Psoas muscle (tissue), 8 donors: ENCODE results near the gene RPL14. TPM values are rescaled to one million over a fixed set of nuclear protein-coding genes. Genes with fewer than 3 reads are reported as not detected.

ENCODE experiments used
- ATAC-seq, 4 donors: fragments of 200-7000 bp; cut with Tn5 transposase; one replicate each; pipeline ENCODE4 v1.9.1; 2020; ENCODE audit warnings: moderate library complexity in 3 of 4, mild to moderate bottlenecking in 2 of 4
- DNase-seq, 2 donors: peaks; one replicate each; pipeline ENCODE4 v3.0.0-alpha.2; 2020
- H3K27ac ChIP-seq: fragments of 200-600 bp; one replicate; pipeline ENCODE4 v1.8.0; 2022
- H3K27me3 ChIP-seq, 3 donors: fragments of 200-600 bp in 1 of 3; one replicate each; pipeline versions ENCODE4 v1.6.1 to v1.8.0; 2013 to 2022; ENCODE audit warnings: low read length in 2 of 3, mild to moderate bottlenecking in 2 of 3, moderate library complexity in 1 of 3; ENCODE audit not compliant: insufficient read depth in 3 of 3
- H3K36me3 ChIP-seq, 2 donors: fragments of 200-600 bp in 1 of 2; one replicate each; pipeline versions ENCODE4 v1.6.1 to v1.8.0; 2013 to 2022; ENCODE audit warnings: low read depth in 1 of 2, mild to moderate bottlenecking in 1 of 2, moderate library complexity in 1 of 2; ENCODE audit not compliant: insufficient read depth in 1 of 2
- H3K4me1 ChIP-seq: fragments of 200-600 bp; one replicate; pipeline ENCODE4 v1.8.0; 2022
- H3K4me3 ChIP-seq: fragments of 200-600 bp; one replicate; pipeline ENCODE4 v1.8.0; 2022; ENCODE audit warnings: mild to moderate bottlenecking
- H3K9me3 ChIP-seq: fragments of 200-600 bp; one replicate; pipeline ENCODE4 v1.8.0; 2022
- WGBS, 3 donors: extraction: QIAGEN DNeasy Blood & Tissue Kit; methylation state at CpG; one replicate each; pipeline versions ENCODE4 v1.1.6 to v1.1.7; 2013; 5-methylcytosine and 5-hydroxymethylcytosine counted together
- intact Hi-C, 2 donors: fragments of 100-400 bp; cut with DNase I; formaldehyde crosslinking; loops; one replicate each; pipeline versions ENCODE4 v1.11.0 to v1.14.2; 2022
- polyA plus RNA-seq, 3 donors: library from polyadenylated mRNA; stranded (reverse); fragments of 200-250 nt; gene quantifications; one replicate each; pipeline ENCODE4 v1.2.3, GENCODE V29; 2013
- total RNA-seq, 4 donors: library from RNA; stranded (reverse); fragmentation: NEBNext Ultra II Directional in 2 of 4; extraction: Animal tissue kit (Norgen Biotek cat#: 25700) in 2 of 4; gene quantifications; one replicate each; pipeline versions ENCODE4 v1.2.1 to v1.2.4, GENCODE V29; 2021 to 2023
- TF ChIP-seq, protein P1 (sequence below): fragments of 200-600 bp; IDR thresholded peaks from one replicate; pipeline ENCODE4 v1.8.0; 2022; ENCODE audit warnings: antibody characterized with exemption
- donor health status: healthy with polysubstance abuse.
- donor health status: DM: no; HTN: no; CAD: no; lungs with moderate emphysema.
- donor health status: Bipolar disorder and iron deficiency.
- donor health status: healthy.
- donor health status: DM: yes; HTN: yes; CAD: no.
- donor health status: DM: no; HTN: no; CAD: no.
- donor health status: DM: no; HTN: no; CAD: no.
- donor health status: DM: yes; HTN: yes; CAD: no.

The RPL14 gene
- total and polyA plus RNA-seq, 7 donors = 997 to 1,819 (median 1,323) TPM

DNA sequence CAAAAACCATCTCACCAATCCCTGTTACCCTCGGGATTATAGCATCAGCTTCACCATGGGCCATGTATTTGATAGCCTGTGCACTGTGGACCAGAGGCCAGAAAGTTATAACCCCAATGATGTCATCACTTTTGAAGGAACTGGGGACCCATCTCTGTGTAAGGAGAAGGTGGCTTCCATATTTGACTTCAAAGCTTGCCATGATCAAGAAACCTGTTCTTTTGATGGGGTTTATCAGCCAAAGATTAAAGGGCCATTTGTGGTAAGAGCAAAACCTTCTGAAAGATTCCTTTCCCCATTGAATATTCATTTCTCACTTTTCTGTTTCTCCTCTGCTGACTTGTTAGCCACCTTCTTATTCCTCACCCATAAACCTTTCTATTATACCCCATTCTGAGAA lies 34.3 kb upstream of the RPL14 start:
- H3K27ac ChIP-seq = no peak overlapping the region
- no peaks in the 10 kb centered on the region for H3K9me3 ChIP-seq
- no peak for DNase-seq
- H3K27me3 ChIP-seq = no peaks in the 10 kb centered on the region
- H3K4me1 ChIP-seq = no peaks in the 10 kb centered on the region
- intact Hi-C loops = no loop called here
- TF ChIP-seq, protein P1, sequence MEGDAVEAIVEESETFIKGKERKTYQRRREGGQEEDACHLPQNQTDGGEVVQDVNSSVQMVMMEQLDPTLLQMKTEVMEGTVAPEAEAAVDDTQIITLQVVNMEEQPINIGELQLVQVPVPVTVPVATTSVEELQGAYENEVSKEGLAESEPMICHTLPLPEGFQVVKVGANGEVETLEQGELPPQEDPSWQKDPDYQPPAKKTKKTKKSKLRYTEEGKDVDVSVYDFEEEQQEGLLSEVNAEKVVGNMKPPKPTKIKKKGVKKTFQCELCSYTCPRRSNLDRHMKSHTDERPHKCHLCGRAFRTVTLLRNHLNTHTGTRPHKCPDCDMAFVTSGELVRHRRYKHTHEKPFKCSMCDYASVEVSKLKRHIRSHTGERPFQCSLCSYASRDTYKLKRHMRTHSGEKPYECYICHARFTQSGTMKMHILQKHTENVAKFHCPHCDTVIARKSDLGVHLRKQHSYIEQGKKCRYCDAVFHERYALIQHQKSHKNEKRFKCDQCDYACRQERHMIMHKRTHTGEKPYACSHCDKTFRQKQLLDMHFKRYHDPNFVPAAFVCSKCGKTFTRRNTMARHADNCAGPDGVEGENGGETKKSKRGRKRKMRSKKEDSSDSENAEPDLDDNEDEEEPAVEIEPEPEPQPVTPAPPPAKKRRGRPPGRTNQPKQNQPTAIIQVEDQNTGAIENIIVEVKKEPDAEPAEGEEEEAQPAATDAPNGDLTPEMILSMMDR = no peak
- ATAC-seq = no peak
- H3K36me3 ChIP-seq = peaks cover 0 to 6% of the 10 kb centered on the region in 2 donors
- no peak overlapping the region for H3K4me3 ChIP-seq
- WGBS, 3 donors = 71 to 81% (median 72%) methylated on average over 1 of the region's 1 CpG

DNA sequence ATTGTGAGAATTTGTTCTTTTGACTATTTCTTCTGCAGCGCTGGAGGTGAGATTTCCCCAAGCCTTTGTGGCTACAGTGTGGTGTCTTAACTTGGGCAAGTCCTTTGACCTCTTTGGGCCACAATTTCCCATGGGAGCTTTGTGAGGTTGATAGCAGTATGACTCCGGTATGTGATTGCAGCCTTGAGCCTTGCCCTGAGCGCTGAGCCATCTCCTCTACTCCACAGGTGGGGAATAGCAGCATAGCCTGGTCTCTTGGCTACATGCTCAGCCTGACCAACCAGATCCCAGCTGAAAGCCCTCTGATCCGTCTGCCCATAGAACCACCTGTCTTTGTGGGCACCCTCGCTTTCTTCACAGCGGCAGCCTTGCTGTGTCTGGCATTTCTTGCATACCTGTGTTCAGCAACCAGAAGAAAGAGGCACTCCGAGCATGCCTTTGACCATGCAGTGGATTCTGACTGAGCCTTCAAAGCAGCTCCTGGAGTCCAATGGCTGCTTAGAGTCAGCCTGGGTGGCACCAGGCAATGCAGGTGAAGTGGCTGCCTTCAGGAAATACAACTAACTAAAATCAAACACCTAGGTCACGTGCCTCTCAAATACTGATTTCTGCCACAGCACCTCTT lies 30.0 kb upstream of the RPL14 start:
- Histone ChIP-seq H3K36me3 (peaks cover 0 to 6% of the 10 kb centered on the region in 2 donors), H3K27me3 (no peaks in the 10 kb centered on the region), H3K4me3 (no peak overlapping the region), H3K9me3 (no peaks in the 10 kb centered on the region), H3K27ac (no peak overlapping the region), H3K4me1 (no peaks in the 10 kb centered on the region)
- DNase-seq (no peak), ATAC-seq (no peak)
- 85 to 91% (median 91%) methylated on average over 8 of the region's 8 CpGs for WGBS, 3 donors
- TF ChIP-seq, protein P1 = no peak
- intact Hi-C loops = no loop called here

DNA sequence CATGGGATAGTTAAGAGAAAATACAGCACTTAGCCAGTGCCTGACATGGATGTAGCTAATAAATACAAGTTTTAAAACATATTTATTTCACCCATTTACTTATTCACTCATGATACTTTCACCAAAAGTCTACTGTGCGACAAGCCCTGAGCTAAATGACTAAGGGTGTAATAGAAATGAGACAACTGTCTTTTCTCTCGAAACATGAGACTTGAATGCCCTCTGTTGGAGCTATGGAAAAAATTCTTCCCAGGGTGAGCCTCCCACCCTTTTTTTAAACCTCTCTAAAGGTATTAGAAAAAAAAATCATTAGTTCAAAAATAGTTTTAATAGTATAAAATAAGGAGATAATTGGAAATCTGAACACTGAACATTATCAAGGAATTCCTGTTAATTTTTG lies 24.3 kb upstream of the RPL14 start:
- H3K27ac ChIP-seq = no peak overlapping the region
- DNase-seq (no peak), ATAC-seq (no peak)
- H3K4me1 ChIP-seq = no peaks in the 10 kb centered on the region
- no peaks in the 10 kb centered on the region for H3K9me3 ChIP-seq
- TF ChIP-seq, protein P1 = no peak
- no peaks in the 10 kb centered on the region for H3K27me3 ChIP-seq
- no peaks in the 10 kb centered on the region for H3K36me3 ChIP-seq
- WGBS, 3 donors = 81 to 91% (median 89%) methylated on average over 2 of the region's 2 CpGs
- no peak overlapping the region for H3K4me3 ChIP-seq
- intact Hi-C loops = no loop called here

DNA sequence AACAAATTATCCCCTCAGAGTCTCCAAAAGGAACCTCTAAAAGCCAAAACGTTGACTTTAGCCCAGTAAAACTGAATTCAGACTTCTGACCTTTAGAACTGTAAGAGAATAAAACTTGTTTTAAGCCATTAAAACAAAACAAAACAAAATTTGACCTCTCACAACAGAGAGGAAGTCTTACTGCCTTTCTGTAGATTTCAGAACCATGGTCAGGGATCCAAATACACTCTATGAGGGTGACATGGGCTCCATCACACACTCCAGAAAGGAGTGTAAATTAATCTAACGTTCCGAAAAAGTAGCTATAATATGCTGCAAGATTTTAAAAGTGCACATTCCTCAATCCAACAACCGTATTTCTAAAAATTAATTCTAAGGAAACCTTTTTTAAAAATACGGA lies 19.2 kb upstream of the RPL14 start:
- Histone ChIP-seq H3K9me3 (no peaks in the 10 kb centered on the region), H3K27ac (no peak overlapping the region), H3K27me3 (no peaks in the 10 kb centered on the region), H3K4me1 (no peaks in the 10 kb centered on the region), H3K36me3 (no peaks in the 10 kb centered on the region), H3K4me3 (no peak overlapping the region)
- intact Hi-C loops = no loop called here
- 70 to 76% (median 75%) methylated on average over 5 of the region's 5 CpGs for WGBS, 3 donors
- DNase-seq (no peak), ATAC-seq (no peak)
- TF ChIP-seq, protein P1 = no peak

DNA sequence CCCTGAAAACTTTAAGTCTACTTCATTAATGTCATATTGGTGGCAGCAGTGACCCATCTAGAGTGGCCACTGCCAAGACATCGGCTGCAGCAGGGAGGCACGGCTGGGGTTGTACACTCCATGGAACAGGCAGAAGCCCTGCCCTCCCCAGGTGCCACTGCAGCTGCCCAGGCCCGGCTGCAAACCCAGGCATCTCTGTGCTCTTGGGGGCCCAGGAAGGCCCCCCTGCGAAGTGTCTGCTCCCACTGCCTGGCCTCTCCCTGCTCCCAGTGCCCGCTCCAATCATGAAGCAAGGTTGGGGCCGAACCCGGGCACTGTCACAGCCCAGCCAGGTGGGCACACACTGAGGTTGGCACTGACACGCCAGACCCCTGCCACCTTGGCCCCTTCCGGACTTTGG lies 12.1 kb upstream of the RPL14 start:
- no peak for ATAC-seq
- Histone ChIP-seq H3K9me3 (no peaks in the 10 kb centered on the region), H3K4me1 (no peaks in the 10 kb centered on the region), H3K27ac (no peak overlapping the region), H3K27me3 (no peaks in the 10 kb centered on the region), H3K4me3 (no peak overlapping the region), H3K36me3 (peaks cover 3 to 46% of the 10 kb centered on the region in 2 donors)
- intact Hi-C loops = no loop called here
- WGBS, 3 donors = 78 to 84% (median 81%) methylated on average over 9 of the region's 9 CpGs
- DNase-seq = no peak
- TF ChIP-seq, protein P1 = no peak
